Astrocyte (in vitro differentiated cells and primary cell): Measurements from ENCODE around the gene EBI3. TPM values are rescaled to one million over a fixed set of nuclear protein-coding genes. Genes with fewer than 3 reads are reported as not detected.
"Not testable (repeated sequence)": the region's sequence is repeated elsewhere in the genome, so short reads cannot be mapped to it uniquely, and the experiment has no call there.

Experiments used
- DNase-seq: peaks from one replicate; pipeline ENCODE4 v3.0.0-alpha.2; 2010; ENCODE audit warnings: low read depth
- FAIRE-seq: peaks from 2 replicates; lab custom pipeline; 2011; peaks lifted over from hg19 to GRCh38; lab: Jason Lieb, UNC
- H2AFZ ChIP-seq: 2 replicates; pipeline ENCODE4 v1.6.0; 2012; ENCODE audit warnings: low read depth, low read length, inconsistent platforms
- H3K27ac ChIP-seq: 2 replicates; pipeline ENCODE4 v1.5.1; 2011; ENCODE audit warnings: low read depth, low read length, inconsistent platforms
- H3K27me3 ChIP-seq: 2 replicates; pipeline ENCODE4 v1.6.0; 2011; ENCODE audit warnings: low read length, inconsistent platforms; ENCODE audit not compliant: insufficient read depth
- H3K36me3 ChIP-seq: 2 replicates; pipeline ENCODE4 v1.5.1; 2011; ENCODE audit warnings: low read length, inconsistent platforms; ENCODE audit not compliant: insufficient read depth
- H3K4me1 ChIP-seq: 2 replicates; pipeline ENCODE4 v1.5.1; 2011; ENCODE audit warnings: low read length, inconsistent platforms; ENCODE audit not compliant: insufficient read depth
- H3K4me2 ChIP-seq: 2 replicates; pipeline ENCODE4 v1.6.0; 2012; ENCODE audit warnings: low read length, inconsistent platforms
- H3K4me3 ChIP-seq: 2 replicates; pipeline ENCODE4 v1.5.1; 2011; ENCODE audit warnings: low read depth, mild to moderate bottlenecking, low read length, inconsistent platforms; ENCODE audit not compliant: insufficient read depth
- H3K79me2 ChIP-seq: 2 replicates; pipeline ENCODE4 v1.6.0; 2012; ENCODE audit warnings: mild to moderate bottlenecking, low read length, inconsistent platforms; ENCODE audit not compliant: insufficient read depth
- H3K9ac ChIP-seq: 2 replicates; pipeline ENCODE4 v1.6.0; 2012; ENCODE audit warnings: mild to moderate bottlenecking, low read length, inconsistent platforms
- H3K9me3 ChIP-seq: 2 replicates; pipeline ENCODE4 v1.5.1; 2012; ENCODE audit warnings: low read depth, mild to moderate bottlenecking, low read length, inconsistent platforms; ENCODE audit not compliant: insufficient read depth
- H4K20me1 ChIP-seq: 2 replicates; pipeline ENCODE4 v1.6.0; 2012; ENCODE audit warnings: low read length, inconsistent platforms; ENCODE audit not compliant: insufficient read depth
- H3K27ac Mint-ChIP-seq: one replicate; pipeline ENCODE4 v1.8.0; 2021; ENCODE audit warnings: mild to moderate bottlenecking, mixed read lengths; ENCODE audit not compliant: unreplicated experiment
- H3K27me3 Mint-ChIP-seq: one replicate; pipeline ENCODE4 v1.8.0; 2021; ENCODE audit warnings: low read depth, mixed read lengths; ENCODE audit not compliant: unreplicated experiment
- H3K36me3 Mint-ChIP-seq: one replicate; pipeline ENCODE4 v1.8.0; 2021; ENCODE audit warnings: low read depth, mixed read lengths; ENCODE audit not compliant: unreplicated experiment
- H3K4me1 Mint-ChIP-seq: one replicate; pipeline ENCODE4 v1.8.0; 2021; ENCODE audit warnings: low read depth, mixed read lengths; ENCODE audit not compliant: unreplicated experiment
- H3K4me3 Mint-ChIP-seq: one replicate; pipeline ENCODE4 v1.8.0; 2021; ENCODE audit warnings: mild to moderate bottlenecking, moderate library complexity, mixed read lengths; ENCODE audit not compliant: unreplicated experiment
- H3K9me3 Mint-ChIP-seq: one replicate; pipeline ENCODE4 v1.8.0; 2021; ENCODE audit warnings: mild to moderate bottlenecking, mixed read lengths; ENCODE audit not compliant: unreplicated experiment
- EZH2 ChIP-seq: IDR thresholded peaks from 2 replicates; pipeline ENCODE4 v1.6.1; 2012; ENCODE audit warnings: mild to moderate bottlenecking, low read length, inconsistent platforms; ENCODE audit not compliant: insufficient read depth
- total RNA-seq: library from RNA; stranded (reverse); gene quantifications from 2 replicates; pipeline ENCODE4 v1.2.1, GENCODE V29; 2021
- TF ChIP-seq, protein P1 (sequence below): IDR thresholded peaks from 2 replicates; pipeline ENCODE4 v1.5.1; 2011; ENCODE audit warnings: low read depth, mild to moderate bottlenecking, inconsistent platforms, low read length, moderate library complexity; ENCODE audit not compliant: insufficient read depth

The EBI3 gene
- total RNA-seq, 1 donor from 2014 or later = 5.4 TPM

DNA sequence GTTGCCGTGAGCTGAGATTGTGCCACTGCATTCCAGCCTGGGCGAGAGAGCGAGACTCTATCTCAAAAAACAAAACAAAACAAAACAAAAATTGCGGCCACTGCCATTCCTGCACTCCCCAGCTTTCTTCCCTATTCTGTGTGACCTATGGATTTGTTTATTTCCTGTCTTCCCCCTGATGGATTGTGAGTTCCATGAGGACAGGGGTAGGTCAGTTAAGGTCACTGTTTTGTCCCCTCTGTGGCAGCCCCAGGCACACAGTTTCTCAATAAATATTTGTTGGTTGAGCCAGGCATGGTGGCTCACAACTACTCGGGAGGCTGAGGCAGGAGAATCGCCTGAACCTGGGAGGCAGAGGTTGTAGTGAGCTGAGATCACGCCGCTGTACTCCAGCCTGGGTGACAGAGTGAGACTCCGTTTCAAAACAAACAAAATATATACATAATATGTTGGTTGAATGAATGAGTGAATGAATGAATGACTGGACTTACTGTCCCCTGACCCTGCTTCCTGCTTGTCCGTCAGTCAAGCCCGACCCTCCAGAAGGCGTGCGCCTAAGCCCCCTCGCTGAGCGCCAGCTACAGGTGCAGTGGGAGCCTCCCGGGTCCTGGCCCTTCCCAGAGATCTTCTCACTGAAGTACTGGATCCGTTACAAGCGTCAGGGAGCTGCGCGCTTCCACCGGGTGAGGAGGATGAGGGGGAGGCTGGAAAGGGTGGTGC lies 5.0 kb downstream of the EBI3 start:
- no peak for FAIRE-seq
- peaks cover 3% of the 10 kb centered on the region for H3K27me3 Mint-ChIP-seq
- H3K79me2 ChIP-seq = no peaks in the 10 kb centered on the region
- no peaks in the 10 kb centered on the region for H3K27me3 ChIP-seq
- no peak for DNase-seq
- H3K9me3 Mint-ChIP-seq = peaks cover 2% of the 10 kb centered on the region
- no peaks in the 10 kb centered on the region for H3K36me3 Mint-ChIP-seq
- H3K9ac ChIP-seq = no peak overlapping the region
- no peak for TF ChIP-seq EZH2
- no peak overlapping the region for H3K4me3 ChIP-seq
- peaks cover 2% of the 10 kb centered on the region for H3K4me1 Mint-ChIP-seq
- H3K9me3 ChIP-seq = no peaks in the 10 kb centered on the region
- H3K4me1 ChIP-seq = peaks cover 4% of the 10 kb centered on the region
- no peaks in the 10 kb centered on the region for H4K20me1 ChIP-seq
- no peak overlapping the region for H3K27ac Mint-ChIP-seq
- H3K4me3 Mint-ChIP-seq = no peak overlapping the region
- H3K27ac ChIP-seq = no peak overlapping the region
- H2AFZ ChIP-seq = no peak overlapping the region
- H3K36me3 ChIP-seq = no peaks in the 10 kb centered on the region
- no peak overlapping the region for H3K4me2 ChIP-seq

DNA sequence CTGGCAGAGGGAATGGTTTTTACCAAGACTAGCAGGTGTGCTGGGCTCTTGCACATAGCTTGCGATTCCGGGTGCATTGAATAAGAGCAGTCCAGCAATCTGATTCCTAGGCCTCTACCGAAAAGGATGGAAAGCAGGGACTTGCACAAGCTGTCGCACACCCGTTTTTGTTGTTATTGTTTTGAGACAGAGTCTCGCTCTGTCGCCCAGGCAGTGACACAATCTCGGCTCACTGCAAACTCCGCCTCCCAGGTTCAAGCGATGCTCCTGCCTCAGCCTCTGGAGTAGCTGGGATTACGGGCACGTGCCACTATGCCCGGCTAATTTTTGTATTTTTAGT lies 5.5 kb downstream of the EBI3 start:
- Mint-ChIP-seq H3K27ac (no peak overlapping the region), H3K4me3 (no peak overlapping the region), H3K4me1 (no peaks in the 10 kb centered on the region), H3K36me3 (no peaks in the 10 kb centered on the region), H3K9me3 (peaks cover 2% of the 10 kb centered on the region), H3K27me3 (peaks cover 3% of the 10 kb centered on the region)
- no peaks in the 10 kb centered on the region for H3K27me3 ChIP-seq
- TF ChIP-seq, protein P1, sequence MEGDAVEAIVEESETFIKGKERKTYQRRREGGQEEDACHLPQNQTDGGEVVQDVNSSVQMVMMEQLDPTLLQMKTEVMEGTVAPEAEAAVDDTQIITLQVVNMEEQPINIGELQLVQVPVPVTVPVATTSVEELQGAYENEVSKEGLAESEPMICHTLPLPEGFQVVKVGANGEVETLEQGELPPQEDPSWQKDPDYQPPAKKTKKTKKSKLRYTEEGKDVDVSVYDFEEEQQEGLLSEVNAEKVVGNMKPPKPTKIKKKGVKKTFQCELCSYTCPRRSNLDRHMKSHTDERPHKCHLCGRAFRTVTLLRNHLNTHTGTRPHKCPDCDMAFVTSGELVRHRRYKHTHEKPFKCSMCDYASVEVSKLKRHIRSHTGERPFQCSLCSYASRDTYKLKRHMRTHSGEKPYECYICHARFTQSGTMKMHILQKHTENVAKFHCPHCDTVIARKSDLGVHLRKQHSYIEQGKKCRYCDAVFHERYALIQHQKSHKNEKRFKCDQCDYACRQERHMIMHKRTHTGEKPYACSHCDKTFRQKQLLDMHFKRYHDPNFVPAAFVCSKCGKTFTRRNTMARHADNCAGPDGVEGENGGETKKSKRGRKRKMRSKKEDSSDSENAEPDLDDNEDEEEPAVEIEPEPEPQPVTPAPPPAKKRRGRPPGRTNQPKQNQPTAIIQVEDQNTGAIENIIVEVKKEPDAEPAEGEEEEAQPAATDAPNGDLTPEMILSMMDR = no peak
- TF ChIP-seq EZH2 = no peak
- H4K20me1 ChIP-seq = no peaks in the 10 kb centered on the region
- no peaks in the 10 kb centered on the region for H3K9me3 ChIP-seq
- H3K36me3 ChIP-seq = no peaks in the 10 kb centered on the region
- H3K9ac ChIP-seq = no peak overlapping the region
- no peak overlapping the region for H3K27ac ChIP-seq
- no peak overlapping the region for H3K4me2 ChIP-seq
- no peaks in the 10 kb centered on the region for H3K4me1 ChIP-seq
- H3K79me2 ChIP-seq = no peaks in the 10 kb centered on the region
- H3K4me3 ChIP-seq = no peak overlapping the region
- no peak overlapping the region for H2AFZ ChIP-seq
- FAIRE-seq (no peak), DNase-seq (no peak)

DNA sequence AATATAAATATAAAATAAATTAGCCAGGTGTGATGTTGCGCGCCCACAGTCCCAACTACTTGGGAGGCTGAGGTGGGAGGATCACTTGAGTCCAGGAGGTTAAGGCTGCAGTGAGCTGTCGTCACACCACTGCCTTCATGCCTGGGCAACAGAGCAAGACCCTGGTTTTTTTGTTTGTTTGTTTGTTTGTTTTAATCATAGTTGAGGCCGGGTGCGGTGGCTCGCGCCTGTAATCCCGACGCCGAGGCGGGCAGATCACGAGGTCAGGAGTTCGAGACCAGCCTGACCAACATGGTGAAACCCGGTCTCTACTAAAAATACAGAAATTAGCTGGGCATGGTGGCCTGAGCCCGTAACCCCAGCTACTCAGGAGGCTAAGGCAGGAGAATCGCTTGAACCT lies 8.2 kb downstream of the EBI3 start:
- not testable (repeated sequence) for H2AFZ ChIP-seq, H3K9ac ChIP-seq, DNase-seq, H3K36me3 Mint-ChIP-seq, H3K27ac Mint-ChIP-seq, H3K79me2 ChIP-seq, H3K4me2 ChIP-seq, H4K20me1 ChIP-seq, H3K4me3 Mint-ChIP-seq, H3K27ac ChIP-seq, H3K4me3 ChIP-seq, H3K27me3 Mint-ChIP-seq, H3K9me3 Mint-ChIP-seq, H3K36me3 ChIP-seq, H3K27me3 ChIP-seq, H3K4me1 ChIP-seq, FAIRE-seq, H3K9me3 ChIP-seq, H3K4me1 Mint-ChIP-seq
